GM12892 (cell line): ENCODE measurements around the gene RNASEH1.

Experiments
- POLR2A ChIP-seq: IDR thresholded peaks from 2 replicates; pipeline ENCODE4 v1.6.1; 2011; ENCODE audit warnings: low read depth, low read length, control low read depth
- POLR2AphosphoS5 ChIP-seq: IDR thresholded peaks from 2 replicates; pipeline ENCODE4 v1.6.1; 2011; ENCODE audit warnings: low read depth, low read length, control low read depth
- TAF1 ChIP-seq: IDR thresholded peaks from 2 replicates; pipeline ENCODE4 v1.6.1; 2011; ENCODE audit warnings: low read depth, mild to moderate bottlenecking, control low read depth, low read length, borderline replicate concordance

DNA sequence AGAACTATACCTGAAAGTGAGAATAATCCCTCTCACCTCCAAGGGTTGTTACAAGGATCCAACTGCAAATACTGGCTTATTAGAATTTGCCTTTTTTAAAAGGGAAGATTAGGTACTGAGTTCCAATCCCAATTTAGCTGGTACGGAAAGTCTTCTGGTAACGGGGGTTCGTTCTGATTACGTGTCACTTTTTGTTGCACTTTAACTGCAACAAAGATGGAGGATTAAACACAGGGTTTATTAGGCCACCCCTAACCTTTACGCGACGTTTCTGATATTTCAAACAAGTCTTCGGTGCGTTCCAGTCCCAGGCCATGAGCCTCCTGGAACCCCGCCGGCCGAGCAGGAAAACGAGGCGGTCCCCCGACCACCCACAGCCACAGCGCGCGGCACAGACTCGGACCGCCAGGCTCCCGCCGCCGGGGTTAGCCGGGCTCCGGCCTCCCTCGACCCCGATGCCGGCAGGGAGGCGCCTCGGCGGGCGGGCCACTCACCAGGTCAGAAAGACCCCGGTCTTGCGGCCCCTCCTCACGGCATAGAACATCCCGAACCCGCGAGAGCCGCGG is 411 bp downstream of the RNASEH1 start:
- TF ChIP-seq POLR2A (no peak), POLR2AphosphoS5 (no peak), TAF1 (no peak)
